Muscle of back (tissue), 13 donors: ENCODE data around the gene NRK. TPM values are rescaled to one million over a fixed set of nuclear protein-coding genes. Genes with fewer than 3 reads are reported as not detected.
"Not testable (repeated sequence)": the region's sequence is repeated elsewhere in the genome, so short reads cannot be mapped to it uniquely, and the experiment has no call there.

Experiments used
- DNase-seq, 3 donors: peaks; one replicate each; pipeline versions ENCODE4 v3.0.0 to v3.0.0-alpha.2; 2013
- long read RNA-seq, 9 donors: transcript quantifications; one replicate each; lab custom pipeline, GENCODE V29; 2026
- polyA plus RNA-seq, 10 donors: library from polyadenylated mRNA; unstranded; fragments of 120-200 nt; gene quantifications; one replicate each; pipeline ENCODE4 v1.2.1, GENCODE V29; 2013; ENCODE audit not compliant: insufficient read length in 10 of 10

Gene NRK
- 100 to 1,000 TPM; 151 to 269 (median 214) TPM for polyA plus RNA-seq
- long read RNA-seq, donor 1, partial matches to known transcripts: 226 of 226 reads
- long read RNA-seq, donor 1, other reads (novel, unspliced or antisense): 0 of 226 reads
- long read RNA-seq, donor 2, partial matches to known transcripts: 31 of 31 reads
- long read RNA-seq, donor 2, other reads (novel, unspliced or antisense): 0 of 31 reads
- long read RNA-seq, donor 3: 0 reads
- long read RNA-seq, donor 4, partial matches to known transcripts: 26 of 26 reads
- long read RNA-seq, donor 4, other reads (novel, unspliced or antisense): 0 of 26 reads
- long read RNA-seq, donor 5, partial matches to known transcripts: 190 of 190 reads
- long read RNA-seq, donor 5, other reads (novel, unspliced or antisense): 0 of 190 reads
- long read RNA-seq, donor 6, partial matches to known transcripts: 44 of 44 reads
- long read RNA-seq, donor 6, other reads (novel, unspliced or antisense): 0 of 44 reads
- long read RNA-seq, donor 7, partial matches to known transcripts: 35 of 35 reads
- long read RNA-seq, donor 7, other reads (novel, unspliced or antisense): 0 of 35 reads
- long read RNA-seq, donor 8, partial matches to known transcripts: 10 of 10 reads
- long read RNA-seq, donor 8, other reads (novel, unspliced or antisense): 0 of 10 reads
- long read RNA-seq, donor 9: 0 reads

DNA sequence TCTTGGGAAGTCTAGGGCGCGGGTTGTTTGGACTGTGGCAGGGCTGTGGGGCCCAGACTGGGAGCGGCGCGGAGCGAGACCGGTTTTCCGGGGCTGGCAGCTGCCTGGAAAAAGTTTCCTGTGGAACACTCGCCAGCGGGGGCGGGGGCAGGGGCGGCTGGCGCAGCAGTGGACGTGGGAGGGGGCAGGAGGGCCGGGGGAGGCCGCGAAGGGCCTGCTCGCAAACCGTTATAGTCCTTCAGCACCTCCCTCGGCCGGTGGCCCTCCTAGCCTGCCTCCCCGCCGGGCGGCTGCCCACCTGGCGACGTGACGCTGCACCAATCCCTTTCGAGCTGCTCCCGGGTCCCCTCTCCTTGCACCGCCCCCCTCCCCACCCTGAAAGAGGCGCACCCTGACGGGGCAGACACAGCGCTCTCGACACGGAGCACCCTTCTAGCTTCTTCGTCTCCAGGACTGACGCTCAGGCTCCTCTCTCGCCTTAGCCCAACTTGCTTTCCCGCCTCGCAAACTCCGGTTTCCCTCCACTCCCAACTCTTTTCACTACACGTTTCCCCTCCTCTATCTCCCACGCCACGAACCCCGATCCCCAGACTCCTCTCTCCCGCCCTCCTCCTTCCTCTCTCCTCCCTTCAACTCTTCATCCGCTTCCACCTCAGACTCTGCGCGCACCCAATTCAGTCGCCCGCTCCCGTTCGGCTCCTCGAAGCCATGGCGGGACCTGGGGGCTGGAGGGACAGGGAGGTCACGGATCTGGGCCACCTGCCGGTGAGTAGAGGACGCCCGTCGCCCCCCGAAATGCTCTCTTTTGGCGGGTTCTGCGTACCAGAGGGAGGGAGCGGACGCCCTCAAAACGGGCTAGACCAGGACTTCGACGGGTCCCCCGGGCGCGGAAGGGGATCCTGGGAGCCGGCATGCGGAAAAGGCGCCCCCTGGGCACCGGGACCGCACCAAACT is at the start of gene NRK:
Gene NRK (plus strand): TSS at position 402 of the 954 bp plus-strand sequence. CDS start 307 bp downstream, at position 709.
- peak; percentile 56 to 90 (median 78) for DNase-seq

- DNase-seq: peak in 1 of 3 donors; percentile 70
Observed at GRCh38 chrX:105773801-105774200, 48.5 kb upstream of the NRK start.

- no peak for DNase-seq
Observed at GRCh38 chrX:105775679-105776078, 46.7 kb upstream of the NRK start.

GRCh38 chrX:105781804-105782203 is 40.5 kb upstream of the NRK start:
- DNase-seq: peak; percentile 70 to 92 (median 83)

DNA sequence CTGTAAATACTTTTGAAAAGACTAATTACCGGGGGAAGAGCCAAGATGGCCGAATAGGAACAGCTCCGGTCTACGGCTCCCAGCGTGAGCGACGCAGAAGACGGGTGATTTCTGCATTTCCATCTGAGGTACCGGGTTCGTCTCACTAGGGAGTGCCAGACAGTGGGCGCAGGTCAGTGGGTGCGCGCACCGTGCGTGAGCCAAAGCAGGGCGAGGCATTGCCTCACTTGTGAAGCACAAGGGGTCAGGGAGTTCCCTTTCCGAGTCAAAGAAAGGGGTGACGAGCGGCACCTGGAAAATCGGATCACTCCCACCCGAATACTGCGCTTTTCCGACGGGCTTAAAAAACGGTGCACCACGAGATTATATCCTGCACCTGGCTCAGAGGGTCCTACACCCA is 25.5 kb upstream of the NRK start:
- not testable (repeated sequence) for DNase-seq

- no peak for DNase-seq
Observed at GRCh38 chrX:105803891-105804290, 18.4 kb upstream of the NRK start.

DNA sequence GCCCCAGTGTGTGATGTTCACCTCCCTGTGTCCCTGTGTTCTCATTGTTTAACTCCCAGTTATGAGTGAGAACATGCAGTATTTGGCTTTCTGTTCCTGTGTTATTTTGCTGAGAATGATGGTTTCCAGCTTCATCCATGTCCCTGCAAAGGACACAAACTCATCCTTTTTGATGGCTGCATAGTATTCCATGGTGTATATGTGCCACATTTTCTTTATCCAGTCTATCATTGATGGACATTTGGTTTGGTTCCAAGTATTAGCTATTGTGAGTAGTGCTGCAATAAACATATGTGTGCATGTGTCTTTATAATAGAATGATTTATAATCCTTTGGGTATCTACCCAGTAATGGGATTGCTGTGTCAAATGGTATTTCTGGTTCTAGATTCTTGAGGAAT is 16.7 kb upstream of the NRK start:
- not testable (repeated sequence) for DNase-seq

- no peak for DNase-seq
Observed at GRCh38 chrX:105816517-105816916, 5.8 kb upstream of the NRK start.

GRCh38 chrX:105820247-105820646 is 2.1 kb upstream of the NRK start:
- DNase-seq: no peak

DNA sequence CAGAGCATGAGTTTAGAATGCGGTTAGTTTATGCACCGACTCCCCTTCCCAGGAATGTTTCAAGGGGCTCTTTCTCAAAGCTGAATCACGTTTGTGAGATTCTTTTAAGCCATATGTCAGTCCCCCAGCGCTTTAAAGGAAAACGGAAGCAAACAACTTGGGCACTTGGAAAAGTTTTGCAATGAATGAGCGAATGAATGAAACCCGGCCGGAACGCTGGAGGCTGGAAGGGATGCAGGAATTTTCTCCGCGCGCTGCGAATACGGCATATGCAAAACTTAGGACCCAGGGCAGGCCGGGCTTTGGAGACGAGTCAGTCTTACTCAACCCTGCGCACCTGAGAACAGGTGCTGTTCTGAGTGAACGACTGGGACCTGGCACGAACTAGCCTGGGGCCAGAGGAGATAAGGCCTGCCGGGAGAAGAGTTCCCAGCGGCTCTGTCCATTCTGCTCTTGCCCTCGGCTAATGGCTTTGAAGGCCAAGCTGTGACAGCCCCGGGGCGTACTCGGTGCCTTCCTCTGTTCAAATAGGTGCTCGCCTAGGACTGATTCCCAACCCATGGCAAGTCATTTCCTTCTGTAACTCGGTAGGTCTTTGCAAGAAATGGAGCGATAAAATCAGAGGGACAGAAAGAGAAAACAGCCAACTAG is 743 bp upstream of the NRK start:
- peak; percentile 40 to 76 (median 42) for DNase-seq

GRCh38 chrX:105823092-105823455 is 735 bp downstream of the NRK start:
- peak in 2 of 3 donors; percentile 16 to 66 for DNase-seq

GRCh38 chrX:105829011-105829410 is 6.7 kb downstream of the NRK start:
- DNase-seq: no peak

DNA sequence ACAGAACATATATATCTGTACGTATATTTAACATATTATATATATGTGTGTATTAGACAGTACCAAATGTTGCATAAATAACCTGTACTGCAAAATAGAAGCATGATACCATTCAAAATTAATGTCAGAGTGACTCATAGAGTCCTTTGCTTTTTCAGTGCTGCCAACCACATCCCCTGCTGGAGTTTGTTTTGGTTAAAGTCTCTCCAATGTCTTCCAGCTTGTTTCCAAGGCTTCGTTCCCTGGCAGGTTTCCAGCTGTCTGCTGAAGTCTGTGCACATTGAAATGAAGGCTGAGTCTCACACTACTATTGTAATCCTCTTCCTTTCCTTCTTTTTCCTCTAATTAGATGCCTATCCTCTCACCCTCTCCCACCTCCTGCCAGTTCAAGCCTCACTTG is 14.9 kb downstream of the NRK start:
- peak; percentile 77 to 79 (median 79) for DNase-seq

DNA sequence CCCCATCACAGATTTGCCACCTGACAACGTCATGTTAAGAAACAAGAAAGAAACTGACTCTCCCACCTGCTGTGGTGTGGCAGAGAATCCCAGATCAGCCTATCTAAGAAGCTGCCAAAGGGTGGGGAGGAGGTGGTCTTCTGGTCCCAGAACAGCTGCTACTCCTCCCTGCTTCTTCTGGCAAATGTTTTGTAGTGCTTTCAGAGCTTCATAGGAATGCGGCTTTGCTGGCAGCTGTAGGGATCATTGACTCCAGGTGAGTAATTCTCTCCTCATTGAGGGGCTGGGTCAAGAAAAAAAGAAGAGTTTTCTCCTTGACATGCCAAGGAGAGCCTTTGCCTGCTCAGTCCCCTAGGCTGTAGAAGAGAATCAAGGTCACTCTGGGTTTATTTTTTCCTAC is 23.3 kb downstream of the NRK start:
- no peak for DNase-seq

DNA sequence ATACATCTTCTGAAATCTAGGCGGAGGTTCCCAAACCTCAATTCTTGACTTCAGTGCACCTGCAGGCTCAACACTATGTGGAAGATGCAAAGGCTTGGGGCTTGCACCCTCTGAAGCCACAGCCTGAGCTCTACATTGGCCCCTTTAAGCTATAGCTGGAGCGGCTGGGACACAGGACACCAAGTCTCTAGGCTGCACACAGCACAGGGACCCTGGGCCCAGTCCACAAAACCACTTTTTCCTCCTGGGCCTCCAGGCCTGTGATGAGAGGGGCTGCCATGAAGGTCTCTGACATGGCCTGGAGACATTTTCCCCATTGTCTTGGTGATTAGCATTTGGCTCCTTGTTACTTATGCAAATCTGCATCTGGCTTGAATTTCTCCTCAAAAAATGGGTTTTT is 27.8 kb downstream of the NRK start:
- not testable (repeated sequence) for DNase-seq

- DNase-seq: no peak
Observed at GRCh38 chrX:105865709-105866108, 43.4 kb downstream of the NRK start.

DNA sequence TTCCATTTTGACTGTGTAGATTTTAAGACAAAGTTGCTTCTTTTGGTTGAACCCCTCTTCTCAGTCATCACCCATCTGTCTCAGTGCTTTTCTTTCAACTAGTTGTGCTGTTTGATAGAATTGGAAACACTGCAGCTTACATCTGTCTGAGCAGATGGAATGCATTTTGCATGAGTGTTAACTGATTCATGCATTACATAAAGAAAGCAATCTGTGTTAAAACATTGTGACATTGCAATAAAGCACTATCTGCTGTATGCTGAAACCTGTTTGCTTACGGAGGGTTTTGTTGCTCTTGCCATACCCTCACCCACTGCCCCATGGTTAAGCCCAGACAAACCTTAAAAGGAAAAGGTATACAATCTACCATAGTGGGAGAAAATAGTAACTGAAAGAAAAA is 47.4 kb downstream of the NRK start:
- peak in 1 of 3 donors; percentile 8 for DNase-seq

DNA sequence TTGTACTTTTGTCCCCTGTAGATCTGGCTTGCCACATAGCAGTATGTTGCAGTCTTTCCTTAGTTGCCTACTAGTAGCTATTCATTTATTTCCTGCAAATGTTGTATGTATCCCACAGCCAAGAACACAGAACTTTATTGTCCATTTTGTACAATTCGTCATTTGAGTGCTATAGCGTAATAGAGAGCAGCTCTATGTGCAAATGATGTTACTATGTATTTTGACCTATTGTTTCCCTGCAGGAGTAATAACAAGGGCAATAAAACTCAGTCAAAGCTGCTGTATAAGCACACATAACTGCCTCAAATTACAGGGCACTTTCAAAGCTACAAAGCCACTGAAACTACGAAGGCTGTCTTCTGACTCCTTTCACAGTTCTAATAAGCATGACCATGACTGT is 48.1 kb downstream of the NRK start:
- no peak for DNase-seq

DNA sequence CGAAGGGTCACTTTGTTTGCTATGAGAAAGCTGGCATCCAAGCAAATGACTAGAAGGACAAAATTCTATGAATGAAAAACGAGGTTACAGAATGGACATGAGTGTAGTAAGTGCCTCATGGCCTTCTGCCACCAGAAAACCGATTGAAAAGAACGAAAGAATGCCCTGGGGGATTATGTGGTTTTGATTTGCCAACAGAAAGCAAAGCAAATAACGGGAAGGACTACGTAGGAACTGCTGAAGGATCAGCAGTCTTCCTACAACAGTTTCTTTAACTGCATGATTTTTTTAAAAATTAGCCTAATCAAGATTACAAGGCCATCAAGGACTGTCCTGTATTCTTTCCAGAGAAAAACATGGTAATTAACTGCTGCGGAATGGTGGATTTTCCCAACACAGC is 50.6 kb downstream of the NRK start:
- DNase-seq: peak; percentile 6 to 50 (median 19)

DNA sequence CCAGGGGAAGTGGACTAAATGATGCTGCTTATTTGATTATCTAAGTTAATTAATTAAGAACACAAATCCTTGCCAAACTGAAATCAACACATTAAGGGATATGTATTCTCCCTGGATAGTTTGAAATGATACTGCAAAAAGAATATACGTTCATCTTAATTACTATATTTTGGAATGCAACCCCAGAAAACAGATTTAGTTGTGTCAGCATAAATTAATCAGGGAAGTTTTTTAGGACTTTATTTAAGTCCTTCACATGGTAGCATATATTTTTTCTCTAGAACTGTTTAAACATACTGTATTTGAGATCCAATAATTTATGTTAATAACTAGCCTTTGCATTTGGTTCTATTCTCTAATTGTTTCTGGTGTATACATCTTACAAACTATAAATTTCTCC is 52.5 kb downstream of the NRK start:
- DNase-seq: no peak

- DNase-seq: no peak
Observed at GRCh38 chrX:105876658-105877057, 54.3 kb downstream of the NRK start.

DNA sequence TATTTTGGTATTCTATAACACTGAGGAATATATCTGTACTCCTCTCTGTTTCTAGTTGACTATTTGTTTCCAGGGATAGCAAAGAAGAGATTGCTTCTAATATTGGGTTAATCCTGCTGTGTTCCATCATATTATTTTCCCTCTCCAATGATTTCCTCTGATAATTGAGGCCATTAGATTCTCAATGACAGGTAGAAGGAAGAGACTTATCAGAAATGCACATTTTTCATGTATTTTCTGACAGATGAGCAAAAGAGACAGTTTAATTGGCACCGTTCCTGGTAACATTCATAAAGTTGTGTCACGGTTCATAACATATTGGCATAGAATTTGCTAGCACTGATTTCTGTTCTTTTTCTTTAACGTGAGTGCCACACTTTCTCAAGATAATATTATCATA is 58.2 kb downstream of the NRK start:
- no peak for DNase-seq
